GM19463 (cell line): ENCODE measurements around the gene AMELX.

Source experiments
- ATAC-seq: cut with Tn5 transposase; IDR thresholded peaks from one replicate; pipeline ENCODE4 v1.9.1; 2021; ENCODE audit warnings: mild to moderate bottlenecking, moderate library complexity; ENCODE audit not compliant: unreplicated experiment

Gene AMELX

GRCh38 chrX:11293113-11293512 is at the start of gene AMELX:
TSS of gene AMELX (plus strand) at chrX:11293413. CDS start at chrX:11294789, 1,376 bp downstream.
- ATAC-seq, result no peak

GRCh38 chrX:11244636-11245035 is 48.6 kb upstream of the AMELX start:
- no peak for ATAC-seq

GRCh38 chrX:11254417-11255109 is 38.6 kb upstream of the AMELX start:
- no peak for ATAC-seq

- no peak for ATAC-seq
Observed at GRCh38 chrX:11257290-11257689, 35.9 kb upstream of the AMELX start.

GRCh38 chrX:11257711-11258110 is 35.5 kb upstream of the AMELX start:
- no peak for ATAC-seq

GRCh38 chrX:11259437-11259836 is 33.8 kb upstream of the AMELX start:
- no peak for ATAC-seq

GRCh38 chrX:11261260-11261659 is 32.0 kb upstream of the AMELX start:
- no peak for ATAC-seq

- ATAC-seq, result peak; percentile 66
Observed at GRCh38 chrX:11264925-11265324, 28.3 kb upstream of the AMELX start.

- peak; percentile 23 for ATAC-seq
Observed at GRCh38 chrX:11265352-11265751, 27.9 kb upstream of the AMELX start.

- no peak for ATAC-seq
Observed at GRCh38 chrX:11266573-11267003, 26.6 kb upstream of the AMELX start.

- ATAC-seq, result no peak
Observed at GRCh38 chrX:11267425-11267824, 25.8 kb upstream of the AMELX start.

GRCh38 chrX:11269006-11269405 is 24.2 kb upstream of the AMELX start:
- ATAC-seq, result no peak

- ATAC-seq, result no peak
Observed at GRCh38 chrX:11269996-11270395, 23.2 kb upstream of the AMELX start.

- ATAC-seq, result no peak
Observed at GRCh38 chrX:11272290-11272689, 20.9 kb upstream of the AMELX start.

GRCh38 chrX:11272863-11273262 is 20.4 kb upstream of the AMELX start:
- ATAC-seq, result no peak

GRCh38 chrX:11273544-11273943 is 19.7 kb upstream of the AMELX start:
- ATAC-seq, result no peak

GRCh38 chrX:11282043-11282442 is 11.2 kb upstream of the AMELX start:
- no peak for ATAC-seq

GRCh38 chrX:11285651-11286050 is 7.6 kb upstream of the AMELX start:
- ATAC-seq, result no peak

GRCh38 chrX:11287505-11287904 is 5.7 kb upstream of the AMELX start:
- ATAC-seq, result no peak

GRCh38 chrX:11290416-11291102 is 2.7 kb upstream of the AMELX start:
- ATAC-seq, result no peak

GRCh38 chrX:11296051-11296450 is 2.8 kb downstream of the AMELX start:
- ATAC-seq, result no peak

- no peak for ATAC-seq
Observed at GRCh38 chrX:11298600-11298999, 5.4 kb downstream of the AMELX start.

GRCh38 chrX:11304829-11305228 is 11.6 kb downstream of the AMELX start:
- no peak for ATAC-seq
